GM19025 (cell line): ENCODE results near the gene ARHGEF33.

Experiments used
- ATAC-seq: cut with Tn5 transposase; IDR thresholded peaks from one replicate; pipeline ENCODE4 v1.9.1; 2021; ENCODE audit warnings: mild to moderate bottlenecking, low read depth, moderate library complexity; ENCODE audit not compliant: unreplicated experiment

The ARHGEF33 gene

DNA sequence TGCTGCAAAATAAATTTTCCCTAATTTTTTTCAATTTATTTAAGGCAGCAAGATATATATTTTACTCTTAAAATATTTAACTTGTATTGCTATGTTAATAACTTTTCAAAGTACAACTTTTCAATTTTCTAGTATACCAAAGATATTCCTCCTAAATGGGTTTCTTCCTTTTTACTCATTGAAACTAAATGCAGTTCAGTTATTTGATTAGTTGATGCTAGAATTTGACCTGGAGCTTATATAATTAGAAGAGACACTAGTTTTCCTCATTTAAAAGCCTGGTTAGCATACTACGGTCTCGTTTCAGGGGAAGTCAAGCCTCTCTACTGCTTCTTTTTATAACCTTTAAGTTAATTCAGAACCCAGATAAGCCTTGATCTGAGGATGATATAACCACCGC lies at the start of gene ARHGEF33:
Gene ARHGEF33 (plus strand): TSS at position 301 of the 400 bp plus-strand sequence. CDS start 29,573 bp downstream, outside the sequence.
- ATAC-seq: no peak

- peak; percentile 67 for ATAC-seq
Measured at GRCh38 chr2:38850045-38850444, 39.6 kb upstream of the ARHGEF33 start.

DNA sequence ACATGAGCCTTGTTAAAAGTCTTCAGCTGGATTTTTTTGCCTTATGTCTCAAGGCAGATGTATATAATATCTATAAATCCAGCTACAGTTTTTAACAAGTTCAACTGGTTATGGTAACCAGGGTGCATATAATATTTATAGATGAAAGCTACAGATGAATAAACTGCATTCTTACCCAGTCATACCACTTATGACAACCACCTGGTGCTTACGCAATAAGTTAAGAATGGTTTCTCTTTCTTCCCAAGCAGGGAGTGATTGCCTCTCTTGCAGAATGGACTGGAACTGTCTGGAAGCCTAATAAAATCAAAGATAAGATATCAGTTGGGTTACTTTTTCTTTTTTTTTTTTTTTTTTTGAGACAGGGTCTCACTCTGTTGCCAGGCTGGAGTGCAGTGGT lies 33.5 kb upstream of the ARHGEF33 start:
- ATAC-seq: no peak

GRCh38 chr2:38862476-38862875 lies 27.2 kb upstream of the ARHGEF33 start:
- no peak for ATAC-seq

DNA sequence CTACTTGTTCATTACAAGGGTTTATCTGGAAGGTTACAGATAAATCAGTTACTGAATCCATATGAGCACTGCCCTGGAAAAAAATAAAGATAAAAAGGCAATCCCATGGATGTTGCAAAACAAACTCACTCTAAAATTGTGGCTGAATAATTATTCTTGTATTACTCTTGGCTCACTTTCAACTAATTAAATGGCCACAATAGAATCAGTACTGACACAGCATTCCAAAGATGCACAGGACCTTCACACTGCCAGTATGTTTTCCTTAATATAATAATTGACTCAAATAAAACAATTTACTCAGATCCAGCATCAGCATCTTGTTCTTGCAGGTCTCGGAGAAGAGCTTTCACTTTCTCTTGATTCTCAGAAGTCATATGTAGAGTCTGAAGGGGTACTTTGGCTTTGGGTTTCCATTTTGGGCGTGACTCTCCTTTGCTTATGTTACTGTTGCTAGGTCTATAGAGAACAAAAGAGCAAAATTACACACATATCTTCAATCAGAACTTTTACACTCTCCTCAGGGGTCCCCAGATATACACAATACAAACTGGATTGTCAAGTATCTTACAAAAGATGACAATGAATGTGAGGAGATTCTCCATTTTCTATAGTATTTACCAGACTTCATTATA lies 26.5 kb upstream of the ARHGEF33 start:
- ATAC-seq: no peak

- no peak for ATAC-seq
Measured at GRCh38 chr2:38866773-38867443, 22.8 kb upstream of the ARHGEF33 start.

- no peak for ATAC-seq
Measured at GRCh38 chr2:38871432-38871831, 18.2 kb upstream of the ARHGEF33 start.

DNA sequence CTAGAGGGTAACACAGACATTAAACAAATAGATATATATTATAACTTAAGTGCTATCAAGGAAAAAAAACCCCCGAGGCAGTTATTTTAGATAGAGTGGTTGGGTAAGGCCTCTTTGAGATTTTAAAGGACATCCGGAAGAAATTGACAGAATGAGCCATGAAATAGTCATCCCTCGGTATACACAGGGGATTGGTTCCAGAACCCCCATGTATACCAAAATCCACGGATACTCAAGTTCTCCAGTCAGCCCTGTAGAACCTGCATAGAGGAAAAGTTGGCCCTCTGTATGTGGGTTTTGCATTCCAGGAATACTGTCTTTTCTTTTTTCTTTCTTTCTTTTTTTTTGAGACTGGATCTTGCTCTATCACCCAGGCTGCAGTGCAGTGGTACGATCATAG lies 15.9 kb upstream of the ARHGEF33 start:
- ATAC-seq: no peak

GRCh38 chr2:38875227-38875575 lies 14.5 kb upstream of the ARHGEF33 start:
- ATAC-seq: no peak

DNA sequence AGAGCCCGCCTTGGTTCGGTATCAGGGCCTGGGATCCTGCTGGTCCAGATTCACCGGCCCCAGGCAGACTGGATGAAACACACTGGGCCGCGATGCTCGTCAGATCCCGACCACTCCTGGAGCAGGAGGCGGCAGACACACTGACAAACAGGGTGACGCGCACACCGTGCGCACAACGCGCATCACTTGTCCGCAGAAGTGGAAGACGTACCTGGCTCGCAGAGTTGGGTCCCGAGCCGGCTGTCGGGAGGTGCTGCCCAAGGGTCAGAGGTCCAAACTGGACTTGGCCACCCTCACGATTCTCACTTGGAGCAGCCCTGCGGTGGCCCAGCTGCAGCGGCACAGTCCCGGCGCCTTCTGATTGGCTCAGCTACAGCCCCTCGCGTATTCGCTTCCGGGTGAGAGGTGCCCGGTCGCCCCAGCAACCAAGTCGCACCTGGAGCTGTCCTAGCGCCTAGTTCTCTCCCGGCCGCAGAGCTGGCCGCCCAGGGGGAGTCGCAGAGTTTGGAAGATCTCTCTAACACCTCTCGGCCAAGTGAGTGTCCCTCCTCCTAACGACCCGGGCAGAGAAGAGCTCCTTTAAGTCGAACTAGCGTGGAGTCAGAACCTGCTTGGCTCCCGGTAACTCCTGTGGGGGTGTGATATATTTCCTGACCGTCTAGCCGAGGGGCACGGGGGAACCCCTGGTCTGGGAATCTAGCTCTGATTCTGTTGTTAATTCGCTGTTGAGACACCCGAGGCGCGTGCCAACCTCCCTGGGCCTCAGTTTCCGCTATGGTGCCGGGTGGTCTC lies 13.9 kb upstream of the ARHGEF33 start, which contains the start of the genes DHX57 and MORN2:
Gene DHX57 (minus strand): TSS at position 359 of the 792 bp plus-strand sequence. CDS start 7,529 bp downstream, outside the sequence.
Gene MORN2 (plus strand): TSS at position 401 of the 792 bp plus-strand sequence.
- peak; percentile 100 for ATAC-seq

DNA sequence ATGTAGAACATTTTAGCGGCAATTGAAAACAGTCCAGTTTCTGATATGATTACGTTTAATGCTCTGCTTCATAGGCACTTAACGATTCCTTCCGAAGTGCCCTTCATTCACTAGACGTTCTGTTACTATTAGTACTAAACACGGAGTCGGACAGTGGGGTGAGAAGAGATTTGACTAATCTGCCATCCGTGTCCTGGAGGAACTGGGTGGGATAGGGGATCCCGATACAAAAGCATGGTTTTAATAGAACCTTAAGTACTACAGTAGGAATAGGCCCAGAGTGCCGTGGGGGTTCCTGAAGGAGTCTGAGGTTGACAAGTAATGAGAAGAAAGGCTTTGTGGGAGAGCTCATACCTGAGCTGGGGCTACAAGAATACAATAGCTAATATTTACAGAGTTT lies 13.3 kb upstream of the ARHGEF33 start:
- ATAC-seq: no peak

GRCh38 chr2:38886063-38886462 lies 3.6 kb upstream of the ARHGEF33 start:
- no peak for ATAC-seq

DNA sequence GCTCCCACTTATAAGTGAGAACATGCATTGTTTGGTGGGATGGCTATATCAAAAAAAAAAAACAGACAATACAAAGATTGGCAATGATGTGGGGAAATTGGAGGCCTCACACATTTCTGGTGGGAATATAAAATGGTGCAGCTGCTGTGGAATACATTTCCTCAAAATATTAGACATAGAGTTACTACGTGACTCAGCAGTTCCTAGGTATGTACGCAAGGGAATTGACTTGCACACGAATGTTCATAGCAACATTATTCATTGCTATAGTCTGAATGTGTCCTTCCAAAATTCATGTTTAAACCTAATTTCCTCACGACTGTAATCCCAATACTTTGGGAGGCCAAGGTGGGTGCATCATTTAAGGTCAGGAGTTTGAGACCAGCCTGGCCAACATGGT lies 2.3 kb upstream of the ARHGEF33 start:
- ATAC-seq: no peak

- no peak for ATAC-seq
Measured at GRCh38 chr2:38887902-38888554, 1.6 kb upstream of the ARHGEF33 start.

DNA sequence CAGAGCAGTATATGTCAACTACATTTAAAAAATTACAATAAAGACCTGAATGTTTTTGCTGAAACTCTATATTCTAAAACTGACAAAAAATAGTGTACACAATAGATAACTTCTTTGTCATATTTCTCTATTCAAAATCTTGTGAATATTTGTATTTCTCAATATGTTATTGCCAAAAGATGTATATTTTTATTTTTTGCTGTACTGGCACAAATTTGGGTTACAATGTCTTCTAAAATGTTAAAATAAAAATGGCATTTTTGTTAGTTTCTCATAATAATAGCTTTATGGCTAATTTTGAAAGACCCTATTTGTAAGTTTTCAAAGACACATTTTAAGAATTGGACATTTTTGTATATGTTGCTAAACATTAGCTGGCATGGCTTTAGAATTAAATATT lies 630 bp upstream of the ARHGEF33 start:
- no peak for ATAC-seq

DNA sequence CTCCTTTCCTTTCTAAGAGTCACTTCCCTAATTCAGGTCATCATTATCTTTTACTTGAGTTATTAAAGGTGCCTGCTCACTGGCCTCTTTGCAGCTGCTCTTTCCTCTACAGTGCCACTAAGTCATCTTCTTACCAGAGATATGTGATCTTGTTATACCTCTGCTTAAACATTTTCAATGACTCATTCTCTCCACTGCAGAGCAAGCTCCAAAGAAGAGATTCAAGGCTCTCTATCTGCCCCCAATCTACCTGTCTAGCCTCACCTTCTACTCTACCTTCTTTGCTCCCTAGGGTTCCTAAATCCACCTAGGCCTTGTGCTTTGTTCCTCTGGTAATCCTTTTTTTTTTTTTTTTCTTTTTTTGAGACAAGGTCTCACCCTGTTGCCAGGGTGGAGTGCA lies 3.1 kb downstream of the ARHGEF33 start:
- no peak for ATAC-seq

DNA sequence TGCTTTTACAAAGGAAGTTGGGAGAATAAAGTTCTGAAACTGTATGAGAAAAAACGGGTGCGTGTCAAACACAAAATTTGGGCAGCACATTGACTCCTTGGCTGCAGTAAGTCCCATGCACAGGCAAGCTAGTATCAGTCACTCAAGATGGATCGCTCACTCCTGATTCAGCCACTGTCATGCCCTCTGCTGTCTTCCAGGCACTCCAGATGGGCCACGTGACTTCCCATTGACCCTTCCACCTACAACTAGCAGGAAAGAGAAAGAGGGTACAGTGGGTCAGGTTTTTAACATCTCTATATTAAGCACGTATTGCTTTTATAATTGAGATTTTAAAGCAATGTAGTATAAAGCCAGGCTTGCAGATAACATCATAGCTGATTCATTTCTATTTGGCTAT lies 8.6 kb downstream of the ARHGEF33 start:
- no peak for ATAC-seq

DNA sequence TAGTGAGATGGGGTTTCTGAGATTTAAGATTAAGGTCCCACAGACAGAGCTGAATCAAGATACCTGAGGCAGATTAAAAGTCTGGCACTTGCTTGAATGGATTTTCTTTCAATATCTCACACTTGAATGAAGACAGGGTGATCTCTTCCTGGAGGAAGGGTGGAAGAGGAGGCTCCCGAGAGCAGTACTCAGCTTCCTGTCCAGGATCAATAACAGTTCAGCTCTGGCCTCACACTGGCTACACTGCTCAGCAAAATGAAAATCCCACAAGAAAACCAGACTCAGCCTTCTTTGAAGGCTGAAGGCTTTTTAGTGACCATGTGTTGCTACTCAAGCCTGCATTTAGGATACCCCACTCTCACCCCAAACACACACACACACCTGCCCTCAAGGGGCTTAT lies 11.1 kb downstream of the ARHGEF33 start:
- no peak for ATAC-seq

DNA sequence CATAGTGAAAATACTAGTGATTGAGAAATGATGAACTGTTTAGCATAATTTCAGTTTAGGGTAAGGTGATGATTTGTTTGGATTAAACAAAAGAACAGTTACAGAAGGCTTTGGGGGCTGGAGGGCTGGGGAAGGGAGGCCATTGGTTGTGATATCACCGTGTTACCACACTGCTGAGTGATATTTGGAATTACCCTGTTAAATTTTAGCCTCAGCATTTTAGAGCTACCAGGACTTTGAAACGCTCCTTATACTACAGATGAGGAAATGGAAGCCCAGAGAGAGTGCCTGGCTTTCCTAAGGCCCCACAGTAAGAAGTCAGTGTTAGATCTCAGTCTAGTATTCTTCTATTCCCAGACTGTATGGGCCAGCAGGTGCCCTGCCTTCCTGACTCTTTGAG lies 15.6 kb downstream of the ARHGEF33 start:
- ATAC-seq: no peak

DNA sequence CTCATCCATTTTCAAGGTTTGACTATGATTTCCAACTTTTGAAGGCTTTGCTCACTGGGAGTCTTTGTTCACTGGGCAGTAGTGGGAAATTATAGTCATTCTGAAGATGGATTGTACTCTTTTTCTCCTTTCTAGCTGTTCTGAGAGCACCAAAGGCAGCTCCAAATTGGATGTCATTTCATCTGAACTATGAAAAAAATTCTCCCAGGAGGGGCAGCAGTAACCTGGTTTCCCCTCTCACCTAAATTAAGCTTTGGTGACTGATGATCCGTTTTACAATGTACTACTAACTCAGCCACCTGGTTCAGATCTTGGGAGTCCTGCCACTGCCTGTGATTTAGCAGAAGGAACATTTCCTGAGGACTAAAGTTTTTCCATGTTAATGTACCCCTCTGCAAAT lies 17.6 kb downstream of the ARHGEF33 start:
- no peak for ATAC-seq
